Activated naive CD4-positive, alpha-beta T cell treated with anti-CD3 and anti-CD28 coated beads for 36 hours (primary cell): Measurements from ENCODE around the gene MBD6. TPM values are rescaled to one million over a fixed set of nuclear protein-coding genes. Genes with fewer than 3 reads are reported as not detected.
A peak's percentile ranks its signal among the peaks of the same experiment; 100 is the strongest.

ENCODE experiments used
- CTCF ChIA-PET: fragments of 350-600 bp; sonication (Branson Sonifier 250); formaldehyde crosslinking; loops from one replicate; lab custom pipeline; 2021; ENCODE audit warnings: antibody characterized with exemption; lab: Charles Lee
- DNase-seq: peaks from one replicate; pipeline ENCODE4 v3.0.0-alpha.2; 2020
- H3K27ac Mint-ChIP-seq: one replicate; pipeline ENCODE4 v1.8.0; 2021; ENCODE audit warnings: mild to moderate bottlenecking, mixed read lengths
- H3K27me3 Mint-ChIP-seq: one replicate; pipeline ENCODE4 v1.8.0; 2021; ENCODE audit warnings: low read depth, mixed read lengths
- H3K36me3 Mint-ChIP-seq: one replicate; pipeline ENCODE4 v1.8.0; 2021; ENCODE audit warnings: low read depth, mixed read lengths
- H3K4me1 Mint-ChIP-seq: one replicate; pipeline ENCODE4 v1.8.0; 2021; ENCODE audit warnings: low read depth, mixed read lengths
- H3K4me3 Mint-ChIP-seq: one replicate; pipeline ENCODE4 v1.8.0; 2021; ENCODE audit warnings: mild to moderate bottlenecking, moderate library complexity, mixed read lengths
- H3K9me3 Mint-ChIP-seq: one replicate; pipeline ENCODE4 v1.8.0; 2021; ENCODE audit warnings: mixed read lengths
- intact Hi-C: fragments of 100-400 bp; cut with micrococcal nuclease; formaldehyde crosslinking; loops from one replicate; pipeline ENCODE4 v1.15.1; 2023
- total RNA-seq, 2 experiments: library from RNA; stranded (reverse); gene quantifications; one replicate each; pipeline ENCODE4 v1.2.3, GENCODE V29; 2021

Gene MBD6
- total RNA-seq, 2 experiments from 2014 or later, result 43.5 to 45.5 TPM

GRCh38 chr12:57477710-57478681 is 44.6 kb upstream of the MBD6 start:
- DNase-seq, result peak; percentile 81
- H3K4me1 Mint-ChIP-seq, result peaks cover 64% of the 10 kb centered on the region
- H3K4me3 Mint-ChIP-seq, result peak overlapping the region; percentile 84
- H3K9me3 Mint-ChIP-seq, result no peaks in the 10 kb centered on the region
- H3K27ac Mint-ChIP-seq, result peak overlapping the region; percentile 99
- CTCF ChIA-PET, result interaction anchor here (1.3 to 10.2 kb wide), 8 partner anchors 8 to 303 kb away, joined by 3 to 207 read pairs (median 6); partner anchors contain the start of gene GLI1
- intact Hi-C loops, result loop anchor here (1.0 to 5.0 kb wide), 14 partner anchors 9 to 841 kb away; partner anchors contain the start of genes DDIT3, GLI1, NAB2 and OS9
- H3K27me3 Mint-ChIP-seq, result no peaks in the 10 kb centered on the region
- H3K36me3 Mint-ChIP-seq, result peaks cover 49% of the 10 kb centered on the region

- Mint-ChIP-seq H3K36me3 (peaks cover 53% of the 10 kb centered on the region), H3K4me1 (peaks cover 64% of the 10 kb centered on the region), H3K9me3 (no peaks in the 10 kb centered on the region), H3K27ac (peak overlapping the region; percentile 99), H3K27me3 (no peaks in the 10 kb centered on the region), H3K4me3 (peak overlapping the region; percentile 84)
- DNase-seq, result no peak
- intact Hi-C loops, result loop anchor here (1.0 to 5.0 kb wide), 6 partner anchors 68 to 842 kb away; partner anchors contain the start of genes DCTN2, NAB2 and TSPAN31
- CTCF ChIA-PET, result interaction anchor here (1.3 to 10.2 kb wide), 2 partner anchors 17 to 162 kb away, joined by 4 to 207 read pairs; partner anchors contain the start of gene GLI1
Observed at GRCh38 chr12:57479043-57479375, 43.6 kb upstream of the MBD6 start.

GRCh38 chr12:57479376-57480115 is 43.1 kb upstream of the MBD6 start, which contains the start of gene ARHGAP9:
ARHGAP9 (minus strand) TSS chr12:57479866; CDS start chr12:57479406, 460 bp downstream.
- Mint-ChIP-seq H3K4me1 (peaks cover 59% of the 10 kb centered on the region), H3K27ac (peak within 1 kb of the TSS; percentile 99), H3K27me3 (no peaks in the 10 kb centered on the region), H3K9me3 (no peaks in the 10 kb centered on the region), H3K36me3 (peaks cover 48% of the 10 kb centered on the region), H3K4me3 (peak within 1 kb of the TSS; percentile 84)
- CTCF ChIA-PET, result interaction anchor here (0.9 to 10.2 kb wide), 4 partner anchors 11 to 250 kb away, joined by 3 to 207 read pairs (median 4); partner anchors contain the start of genes GLI1 and SHMT2
- intact Hi-C loops, result loop anchor here (1.0 to 5.0 kb wide), 6 partner anchors 68 to 842 kb away; partner anchors contain the start of genes DCTN2, NAB2 and TSPAN31
- DNase-seq, result peak; percentile 74

GRCh38 chr12:57481671-57482070 is 41.0 kb upstream of the MBD6 start:
- Mint-ChIP-seq H3K9me3 (no peaks in the 10 kb centered on the region), H3K27ac (peak overlapping the region; percentile 99), H3K27me3 (no peaks in the 10 kb centered on the region), H3K4me1 (peaks cover 48% of the 10 kb centered on the region), H3K4me3 (no peak overlapping the region), H3K36me3 (peaks cover 40% of the 10 kb centered on the region)
- intact Hi-C loops, result no loop called here
- no peak for DNase-seq
- CTCF ChIA-PET, result interaction anchor here (10.2 kb wide), 1 partner anchor 20 kb away, joined by 207 read pairs; the partner anchor contains the start of gene GLI1

- CTCF ChIA-PET, result interaction anchor here (10.2 kb wide), 1 partner anchor 21 kb away, joined by 207 read pairs; the partner anchor contains the start of gene GLI1
- Mint-ChIP-seq H3K27ac (peak overlapping the region; percentile 7), H3K4me1 (peaks cover 51% of the 10 kb centered on the region), H3K9me3 (no peaks in the 10 kb centered on the region), H3K4me3 (no peak overlapping the region), H3K36me3 (peaks cover 32% of the 10 kb centered on the region), H3K27me3 (no peaks in the 10 kb centered on the region)
- no peak for DNase-seq
- intact Hi-C loops, result no loop called here
Observed at GRCh38 chr12:57483466-57483865, 39.2 kb upstream of the MBD6 start.

GRCh38 chr12:57485695-57486094 is 36.9 kb upstream of the MBD6 start:
- CTCF ChIA-PET, result interaction anchor here (0.6 to 1.8 kb wide), 3 partner anchors 9 to 65 kb away, joined by 3 to 13 read pairs (median 3); partner anchors contain the start of gene GLI1
- no peak for DNase-seq
- Mint-ChIP-seq H3K4me3 (no peak overlapping the region), H3K36me3 (peaks cover 41% of the 10 kb centered on the region), H3K27ac (no peak overlapping the region), H3K27me3 (no peaks in the 10 kb centered on the region), H3K4me1 (peaks cover 51% of the 10 kb centered on the region), H3K9me3 (no peaks in the 10 kb centered on the region)
- intact Hi-C loops, result no loop called here

- Mint-ChIP-seq H3K4me3 (no peak overlapping the region), H3K27ac (no peak overlapping the region), H3K36me3 (peaks cover 45% of the 10 kb centered on the region), H3K9me3 (no peaks in the 10 kb centered on the region), H3K4me1 (peaks cover 45% of the 10 kb centered on the region), H3K27me3 (no peaks in the 10 kb centered on the region)
- intact Hi-C loops, result loop anchor here (1.0 kb wide), 4 partner anchors 9 to 207 kb away; partner anchors contain the start of genes DCTN2 and GLI1
- no peak for DNase-seq
- CTCF ChIA-PET, result interaction anchor here (1.1 to 1.8 kb wide), 4 partner anchors 10 to 28 kb away, joined by 3 to 13 read pairs (median 4); partner anchors contain the start of gene GLI1
Observed at GRCh38 chr12:57487055-57487596, 35.5 kb upstream of the MBD6 start.

- peak within 1 kb of the TSS; percentile 94 for H3K27ac Mint-ChIP-seq
- no peaks in the 10 kb centered on the region for H3K27me3 Mint-ChIP-seq
- H3K4me1 Mint-ChIP-seq, result peaks cover 49% of the 10 kb centered on the region
- no peaks in the 10 kb centered on the region for H3K9me3 Mint-ChIP-seq
- DNase-seq, result peak; percentile 97
- CTCF ChIA-PET, result interaction anchor here (1.1 to 1.2 kb wide), 2 partner anchors 16 to 25 kb away, joined by 3 to 6 read pairs; no protein-coding TSS in a partner anchor
- H3K36me3 Mint-ChIP-seq, result peaks cover 50% of the 10 kb centered on the region
- intact Hi-C loops, result loop anchor here (1.0 kb wide), 5 partner anchors 9 to 207 kb away; partner anchors contain the start of genes DCTN2, DDIT3 and GLI1
- peak within 1 kb of the TSS; percentile 97 for H3K4me3 Mint-ChIP-seq
Observed at GRCh38 chr12:57487597-57488401, 34.8 kb upstream of the MBD6 start, which contains the start of gene MARS1. MARS1 (plus strand) TSS chr12:57488068; CDS start chr12:57488091, 23 bp downstream.

GRCh38 chr12:57488402-57489156 is 34.0 kb upstream of the MBD6 start:
- Mint-ChIP-seq H3K9me3 (no peaks in the 10 kb centered on the region), H3K27me3 (no peaks in the 10 kb centered on the region), H3K4me3 (peak overlapping the region; percentile 97), H3K36me3 (peaks cover 49% of the 10 kb centered on the region), H3K4me1 (peaks cover 43% of the 10 kb centered on the region), H3K27ac (peak overlapping the region; percentile 94)
- intact Hi-C loops, result loop anchor here (1.0 kb wide), 1 partner anchor 32 kb away; the partner anchor contains the start of gene DDIT3
- DNase-seq, result no peak
- CTCF ChIA-PET, result interaction anchor here (1.5 to 1.7 kb wide), 2 partner anchors 12 to 30 kb away, joined by 5 to 7 read pairs; no protein-coding TSS in a partner anchor

- peak overlapping the region; percentile 97 for H3K4me3 Mint-ChIP-seq
- intact Hi-C loops, result no loop called here
- peaks cover 43% of the 10 kb centered on the region for H3K4me1 Mint-ChIP-seq
- CTCF ChIA-PET, result interaction anchor here (1.5 to 1.7 kb wide), 2 partner anchors 13 to 31 kb away, joined by 5 to 7 read pairs; no protein-coding TSS in a partner anchor
- H3K27me3 Mint-ChIP-seq, result no peaks in the 10 kb centered on the region
- H3K9me3 Mint-ChIP-seq, result no peaks in the 10 kb centered on the region
- peak overlapping the region; percentile 94 for H3K27ac Mint-ChIP-seq
- peaks cover 52% of the 10 kb centered on the region for H3K36me3 Mint-ChIP-seq
- no peak for DNase-seq
Observed at GRCh38 chr12:57489157-57489641, 33.4 kb upstream of the MBD6 start.
